NCI-H82 treated with DMSO at 0.1 percent for 48 hours (cell line): ENCODE results near the gene ZNF436.
"Not testable (repeated sequence)": the region's sequence is repeated elsewhere in the genome, so short reads cannot be mapped to it uniquely, and the experiment has no call there.

Source experiments
- DNase-seq: peaks from one replicate; lab custom pipeline; 2025; ENCODE audit not compliant: unreplicated experiment; lab: John Stamatoyannopoulos, UW

ZNF436 gene

DNA sequence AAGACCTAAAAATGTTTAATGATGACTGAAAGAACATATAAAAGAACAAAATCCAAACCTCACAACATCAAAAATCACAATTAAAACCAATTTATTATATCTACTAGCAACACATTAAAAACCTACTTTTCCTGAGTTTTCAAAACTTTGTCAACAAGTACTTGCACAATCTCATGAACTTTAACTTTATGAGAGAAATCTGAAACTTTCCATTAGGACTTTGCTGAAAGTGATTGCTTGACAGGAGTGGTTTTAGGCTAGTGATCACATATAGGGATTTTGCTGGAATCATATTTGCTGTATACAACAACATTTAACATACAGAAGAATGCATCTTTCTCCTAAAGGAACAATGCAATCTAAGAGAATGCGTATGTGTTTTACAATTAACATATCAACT is 38.8 kb downstream of the ZNF436 start:
- DNase-seq, result no peak

DNA sequence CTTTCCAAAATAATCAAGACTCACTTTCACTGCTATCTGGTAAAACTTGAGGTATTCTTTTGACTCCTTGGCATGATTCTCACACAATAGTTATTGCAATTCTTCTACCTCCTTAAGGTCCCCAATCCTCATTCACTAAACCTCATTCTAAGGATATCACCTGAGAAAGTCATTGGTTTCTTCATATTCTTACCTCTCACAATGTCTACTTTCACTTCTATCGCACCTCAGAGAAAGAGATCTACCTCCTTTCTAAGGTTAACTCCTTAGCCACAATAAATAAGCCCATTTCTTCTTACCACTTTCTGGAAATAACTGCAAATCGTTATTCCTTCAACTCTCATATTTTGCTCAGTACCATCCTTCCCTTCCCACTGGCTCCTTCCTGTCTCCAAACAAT is 44.2 kb downstream of the ZNF436 start:
- no peak for DNase-seq

DNA sequence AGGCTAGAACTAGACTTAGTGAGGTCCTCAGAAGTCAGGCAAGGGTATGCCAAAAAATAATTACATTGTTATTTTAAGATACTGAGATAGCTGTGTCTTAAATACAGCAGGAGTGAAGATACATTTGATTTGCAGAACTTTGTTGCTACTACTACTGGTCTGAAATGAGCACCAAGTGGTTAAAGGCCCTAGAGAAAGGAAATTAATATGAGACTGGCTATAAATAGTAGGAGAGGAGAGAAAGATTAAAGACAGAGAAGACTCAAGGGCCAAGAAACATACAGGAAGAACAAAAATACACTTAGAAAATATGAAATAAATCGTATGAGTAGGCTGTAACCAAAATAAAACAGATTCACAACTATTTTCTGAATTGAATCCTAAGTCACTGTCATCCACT is 46.9 kb downstream of the ZNF436 start:
- DNase-seq, result no peak

DNA sequence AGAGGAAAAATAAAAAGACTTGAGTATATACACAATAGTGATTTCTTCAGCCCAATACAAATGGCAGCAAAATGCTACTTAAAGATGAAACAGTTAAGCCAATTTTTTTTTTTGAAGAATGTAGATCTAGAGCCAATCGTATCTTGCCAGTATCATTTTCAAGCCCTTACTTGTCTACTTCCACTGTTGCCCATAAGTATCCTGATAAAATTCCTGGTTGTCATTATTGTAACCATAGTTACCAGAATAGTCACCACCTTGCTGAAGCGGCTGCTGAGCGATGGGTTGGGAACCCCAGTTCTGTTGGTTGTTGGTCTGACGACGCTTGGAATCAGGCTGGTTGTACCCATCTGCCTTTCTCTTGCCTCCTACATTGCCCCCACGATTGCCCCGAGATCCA is 59.4 kb downstream of the ZNF436 start:
- DNase-seq, result not testable (repeated sequence)
